Activated CD4-positive, alpha-beta T cell treated with anti-CD3 and anti-CD28 coated beads for 48 hours (primary cell): ENCODE measurements around the gene PLCG2.

Experiments
- DNase-seq: peaks from one replicate; pipeline ENCODE4 v3.0.0-alpha.2; 2020

Gene PLCG2

DNA sequence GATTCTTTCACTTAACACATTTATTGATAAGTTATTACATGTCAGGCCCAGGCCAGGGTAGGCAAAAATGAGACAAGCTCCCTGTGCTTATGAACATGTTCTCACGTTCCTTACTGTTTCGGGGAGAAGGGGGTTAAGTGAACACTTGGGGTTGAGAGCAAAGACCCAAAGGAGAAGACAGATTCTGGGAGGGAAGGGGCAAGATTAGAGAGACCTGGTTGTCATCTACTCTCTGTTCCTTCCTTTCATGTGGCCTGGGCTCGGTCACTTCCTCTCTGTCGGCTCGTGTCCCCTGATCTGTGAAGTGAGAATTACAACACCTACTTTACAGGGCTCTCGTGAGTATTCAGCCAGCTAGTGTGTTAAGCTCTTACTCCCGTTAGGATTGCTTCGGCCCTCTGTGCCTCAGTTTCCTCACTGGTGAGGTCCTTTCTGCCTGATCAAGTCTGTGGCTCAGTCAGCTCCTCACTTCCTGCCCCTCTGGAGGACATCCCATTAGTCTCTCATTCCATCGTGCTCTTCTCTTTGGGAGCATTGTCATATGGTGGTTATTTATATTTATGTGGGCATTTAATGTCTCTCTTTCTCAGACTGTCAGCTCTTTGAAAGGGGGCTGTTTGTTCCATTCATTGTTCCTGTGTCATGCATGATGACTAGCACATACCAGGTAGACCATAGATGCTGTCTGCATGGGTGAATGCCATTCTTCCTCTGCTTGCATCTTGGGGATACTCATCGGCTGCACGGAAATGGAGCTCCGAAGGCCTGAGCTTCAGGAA, 38.9 kb downstream of the PLCG2 start:
- DNase-seq: no peak

DNA sequence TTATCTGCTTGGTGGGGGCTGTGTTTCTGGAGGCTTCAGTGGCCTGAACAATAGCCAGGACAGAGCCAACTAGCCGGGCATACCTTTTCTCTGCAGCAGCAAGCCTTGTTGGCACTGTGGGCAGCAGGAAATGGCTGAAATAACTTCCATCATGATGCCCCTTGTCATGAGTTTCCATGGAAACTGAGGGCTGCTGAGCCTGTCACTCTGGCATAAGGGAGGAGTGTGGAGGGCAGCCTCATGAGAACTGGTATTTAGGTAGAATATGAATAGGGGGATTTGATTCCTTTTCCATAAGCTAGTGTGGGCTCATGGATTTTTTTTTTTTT, 39.4 kb downstream of the PLCG2 start:
- DNase-seq: no peak

GRCh38 chr16:81818905-81819304, 39.8 kb downstream of the PLCG2 start:
- no peak for DNase-seq

- no peak for DNase-seq
Observed at GRCh38 chr16:81821436-81822128, 42.5 kb downstream of the PLCG2 start.

DNA sequence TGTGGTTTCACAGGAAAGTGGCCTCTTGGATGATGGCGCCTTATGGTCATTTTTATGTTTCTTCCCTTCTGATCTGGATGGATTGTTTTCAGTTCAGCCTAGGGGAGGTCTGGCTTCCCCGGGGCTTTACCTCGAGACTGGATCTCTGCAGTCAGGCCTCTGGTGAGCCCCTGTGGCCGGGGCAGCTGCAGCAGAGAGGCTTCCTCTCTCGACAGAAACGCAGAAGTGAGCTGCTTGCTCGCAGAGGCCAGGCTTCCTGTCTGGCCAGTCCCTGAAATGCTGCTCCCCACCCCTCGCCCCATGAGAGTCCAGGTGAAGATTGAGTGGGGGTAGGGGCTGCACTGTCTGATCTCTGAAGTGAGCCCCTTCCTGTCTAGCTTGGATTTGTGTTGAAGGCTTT, 44.0 kb downstream of the PLCG2 start:
- DNase-seq: no peak

DNA sequence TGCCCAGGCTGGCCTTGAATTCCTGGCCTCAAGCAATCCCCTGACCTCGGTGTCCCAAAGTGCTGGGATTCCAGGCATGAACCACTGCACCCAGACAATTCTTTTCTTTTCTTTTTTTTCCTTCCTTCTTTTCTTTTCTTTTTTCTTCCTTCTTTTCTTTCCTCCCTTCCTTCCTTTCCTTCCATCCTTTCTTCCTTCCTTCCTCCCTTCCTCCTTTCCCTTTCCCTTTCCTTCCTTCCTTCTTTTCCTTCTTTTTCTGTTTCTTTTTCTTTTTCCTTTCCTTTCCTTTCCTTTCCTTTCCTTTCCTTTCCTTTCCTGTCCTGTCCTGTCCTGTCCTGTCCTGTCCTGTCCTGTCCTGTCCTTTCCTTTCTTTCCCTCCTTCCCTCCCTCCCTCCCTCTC, 44.6 kb downstream of the PLCG2 start:
- no peak for DNase-seq

DNA sequence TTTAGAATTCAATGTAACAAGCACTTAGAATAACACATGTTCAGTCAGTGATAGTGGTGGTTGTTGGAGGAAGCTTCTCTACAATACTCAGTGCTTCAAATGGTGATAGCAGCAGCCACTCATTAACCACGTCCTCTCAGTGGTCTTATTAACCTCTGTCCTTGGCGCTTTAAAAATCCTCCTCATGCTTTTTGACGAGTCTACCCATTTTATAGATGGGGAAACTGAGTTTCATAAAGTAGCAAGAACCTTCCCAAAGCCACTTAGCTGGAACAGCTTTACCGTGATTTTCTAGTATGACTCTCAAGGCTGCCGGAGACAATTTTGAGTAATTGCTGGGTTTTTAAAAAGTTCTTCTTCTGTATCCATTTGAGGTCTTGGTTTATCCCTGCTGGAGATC, 47.4 kb downstream of the PLCG2 start:
- DNase-seq: no peak

- DNase-seq: no peak
Observed at GRCh38 chr16:81830845-81831540, 51.9 kb downstream of the PLCG2 start.

GRCh38 chr16:81831722-81832126, 52.6 kb downstream of the PLCG2 start:
- peak; percentile 69 for DNase-seq

DNA sequence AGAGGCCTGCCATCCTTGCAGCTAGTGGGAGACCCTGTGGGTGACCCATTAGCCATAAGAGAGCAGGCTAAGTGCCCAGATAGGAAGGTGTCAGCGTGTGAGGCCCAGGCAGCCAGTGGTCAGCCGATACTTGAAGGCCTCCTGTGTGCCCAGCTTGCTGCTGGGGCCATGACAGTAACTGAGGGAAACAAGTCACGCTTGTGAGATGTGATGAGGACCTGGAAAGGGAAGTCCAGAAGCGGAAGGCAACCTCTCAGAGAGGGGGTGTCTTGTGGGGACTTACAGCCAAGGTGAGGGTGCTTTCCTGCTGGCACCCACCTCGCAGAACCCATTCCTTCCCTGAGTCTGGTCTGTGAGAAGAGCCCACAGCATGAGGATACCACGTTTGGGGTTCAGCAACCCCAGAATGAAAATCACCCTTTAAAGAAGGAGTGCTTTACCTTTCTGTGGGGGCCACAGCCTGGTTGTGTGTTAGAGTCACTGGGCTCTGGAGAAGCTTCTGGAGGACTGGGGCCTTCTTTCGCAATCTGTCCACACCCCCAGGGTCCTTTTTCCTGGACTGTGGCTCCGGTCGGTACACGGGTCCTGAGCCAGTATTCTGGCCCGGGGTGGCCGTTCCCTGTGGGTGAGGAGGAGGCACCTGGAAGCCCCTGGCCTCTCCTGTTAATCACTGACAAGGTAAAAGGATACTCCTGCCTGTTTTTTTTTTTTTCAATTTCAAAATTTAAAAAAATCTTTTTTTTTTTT, 53.9 kb downstream of the PLCG2 start:
- no peak for DNase-seq

DNA sequence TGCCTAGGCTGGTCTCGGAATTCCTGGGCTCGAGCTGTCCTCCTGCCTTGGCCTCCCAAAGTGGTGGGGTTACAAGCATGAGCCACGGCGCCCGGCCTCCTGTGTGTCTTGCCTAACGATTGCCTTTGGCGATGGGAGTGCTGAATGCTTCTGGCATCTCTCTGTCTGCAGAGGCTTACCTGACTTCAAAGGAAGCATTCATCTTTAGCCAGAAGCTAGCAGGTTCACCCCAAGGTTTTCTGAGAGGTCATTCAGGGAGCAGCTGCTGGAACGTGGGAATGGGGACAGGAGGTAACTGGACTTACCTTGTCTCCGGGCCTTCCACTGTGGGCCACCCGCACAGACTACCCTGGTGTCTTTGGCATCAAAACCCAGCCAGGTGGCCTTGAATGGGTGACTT, 54.7 kb downstream of the PLCG2 start:
- DNase-seq: no peak

- DNase-seq: no peak
Observed at GRCh38 chr16:81834868-81835267, 55.8 kb downstream of the PLCG2 start.

- no peak for DNase-seq
Observed at GRCh38 chr16:81836279-81837054, 57.4 kb downstream of the PLCG2 start.

GRCh38 chr16:81837312-81837751, 58.2 kb downstream of the PLCG2 start:
- DNase-seq: no peak

DNA sequence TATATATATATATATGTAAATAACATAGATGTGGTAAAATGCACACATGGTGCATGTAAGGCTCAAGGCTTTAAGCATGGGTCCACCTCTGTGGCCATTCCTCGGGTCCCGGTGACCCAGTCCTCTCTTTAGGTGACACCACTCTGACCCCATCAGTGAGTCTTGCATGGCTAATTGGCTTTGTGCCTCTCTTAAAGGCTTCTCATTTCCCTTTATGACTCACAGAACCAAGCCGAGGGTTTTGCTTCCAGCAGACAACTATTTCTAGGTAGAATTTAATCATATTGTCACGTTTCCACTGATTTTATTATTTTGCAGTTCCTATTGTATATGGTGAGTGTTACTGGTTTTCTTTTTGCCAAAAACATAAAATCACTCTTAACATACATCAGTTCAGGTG, 59.7 kb downstream of the PLCG2 start:
- DNase-seq: no peak

GRCh38 chr16:81841722-81842121, 62.6 kb downstream of the PLCG2 start:
- no peak for DNase-seq

- no peak for DNase-seq
Observed at GRCh38 chr16:81842564-81843242, 63.6 kb downstream of the PLCG2 start.

DNA sequence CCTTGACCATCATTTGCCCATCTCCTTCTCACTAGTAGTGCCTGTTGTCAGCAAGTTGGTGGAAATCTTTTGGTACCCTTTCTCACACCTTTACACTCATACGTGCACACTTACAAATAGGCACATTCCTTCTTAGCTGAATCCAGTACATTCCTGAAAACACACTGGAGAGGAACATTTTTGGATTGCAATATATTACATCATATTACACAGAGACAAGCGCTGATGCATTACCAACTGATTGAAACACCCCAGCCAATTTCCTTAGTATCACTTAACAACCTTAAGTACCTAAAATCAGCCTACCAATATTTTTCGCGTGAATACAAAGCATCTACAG, 64.1 kb downstream of the PLCG2 start:
- DNase-seq: no peak

DNA sequence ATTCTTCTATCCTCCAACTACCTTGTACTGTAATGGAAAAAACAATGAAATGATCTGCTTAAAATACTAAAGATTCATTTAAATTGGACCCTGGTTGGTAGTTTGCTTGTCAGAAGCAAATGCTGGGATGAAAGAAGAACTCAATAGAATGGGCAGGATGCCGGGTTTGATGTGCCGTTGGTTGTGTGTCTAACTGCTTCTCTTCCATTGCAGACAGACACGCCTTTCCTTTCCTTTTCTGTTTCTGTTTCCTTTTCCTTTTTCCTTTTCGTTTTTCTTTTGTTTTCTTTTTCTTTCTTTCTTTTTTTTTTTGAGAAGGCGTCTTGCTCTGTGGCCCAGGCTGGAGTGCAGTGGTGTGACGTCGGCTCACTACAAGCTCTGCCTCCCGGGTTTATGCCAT, 64.6 kb downstream of the PLCG2 start:
- DNase-seq: no peak

- no peak for DNase-seq
Observed at GRCh38 chr16:81846105-81846504, 67.0 kb downstream of the PLCG2 start.

- no peak for DNase-seq
Observed at GRCh38 chr16:81848306-81848853, 69.3 kb downstream of the PLCG2 start.
